WTC11 (cell line): ENCODE results near the gene TCF7L2. TPM values are rescaled to one million over a fixed set of nuclear protein-coding genes. Genes with fewer than 3 reads are reported as not detected.

Experiments
- ATAC-seq: fragments of 200-7000 bp; cut with Tn5 transposase; 2 replicates; pipeline ENCODE4 v1.10.0; 2021; ENCODE audit warnings: mild to moderate bottlenecking, moderate library complexity
- CTCF ChIA-PET: fragments of 300-600 bp; sonication (Branson Sonifier 250); formaldehyde crosslinking; loops from one replicate; lab custom pipeline; 2021; ENCODE audit warnings: antibody characterized with exemption; lab: Charles Lee
- POLR2A ChIA-PET: fragments of 350-600 bp; sonication (Branson Sonifier 250); formaldehyde crosslinking; loops from one replicate; lab custom pipeline; 2021; ENCODE audit warnings: antibody characterized with exemption; lab: Charles Lee
- DNase-seq: peaks from one replicate; pipeline ENCODE4 v3.0.0; 2021; ENCODE audit warnings: low spot score
- H3K27ac Mint-ChIP-seq: 2 replicates; pipeline ENCODE4 v1.8.0; 2021; ENCODE audit warnings: mixed read lengths
- H3K27me3 Mint-ChIP-seq: 2 replicates; pipeline ENCODE4 v1.8.0; 2021; ENCODE audit warnings: low read depth, mild to moderate bottlenecking, moderate library complexity, mixed read lengths
- H3K36me3 Mint-ChIP-seq: 2 replicates; pipeline ENCODE4 v1.8.0; 2021; ENCODE audit warnings: mixed read lengths
- H3K4me1 Mint-ChIP-seq: 2 replicates; pipeline ENCODE4 v1.8.0; 2022; ENCODE audit warnings: mixed read lengths
- H3K4me3 Mint-ChIP-seq: 2 replicates; pipeline ENCODE4 v1.8.0; 2021; ENCODE audit warnings: mild to moderate bottlenecking, moderate library complexity, mixed read lengths
- H3K9me3 Mint-ChIP-seq: 2 replicates; pipeline ENCODE4 v1.8.0; 2021; ENCODE audit warnings: mixed read lengths
- ATF1 ChIP-seq: sonication (generic); formaldehyde crosslinking; IDR thresholded peaks from 2 replicates; pipeline ENCODE4 v1.8.1; 2023; ENCODE audit warnings: mild to moderate bottlenecking, moderate library complexity, missing genetic modification reagents
- ATF2 ChIP-seq: sonication (generic); formaldehyde crosslinking; IDR thresholded peaks from 2 replicates; pipeline ENCODE4 v1.8.1; 2022; ENCODE audit warnings: low read depth, missing genetic modification reagents, borderline replicate concordance
- ATF3 ChIP-seq: sonication (generic); formaldehyde crosslinking; conservative IDR thresholded peaks from 2 replicates; pipeline ENCODE4 v1.8.1; 2022; ENCODE audit warnings: mild to moderate bottlenecking, missing genetic modification reagents
- CDX4 ChIP-seq: fragments of 250-450 bp; sonication (Bioruptor Pico); IDR thresholded peaks from 2 replicates; pipeline ENCODE4 v1.9.0; 2021; ENCODE audit warnings: moderate library complexity, mild to moderate bottlenecking, inconsistent platforms, borderline replicate concordance
- CTCF ChIP-seq: fragments of 200-600 bp; IDR thresholded peaks from 2 replicates; pipeline ENCODE4 v1.8.0; 2022; ENCODE audit warnings: antibody characterized with exemption
- ERG ChIP-seq: fragments of 250-450 bp; sonication (Bioruptor Pico); IDR thresholded peaks from 2 replicates; pipeline ENCODE4 v1.8.0; 2021; ENCODE audit warnings: mild to moderate bottlenecking
- FOXP1 ChIP-seq: sonication (generic); formaldehyde crosslinking; IDR thresholded peaks from 2 replicates; pipeline ENCODE4 v1.8.0; 2022; ENCODE audit warnings: missing genetic modification reagents, mild to moderate bottlenecking, moderate library complexity, borderline replicate concordance
- GABPB1 ChIP-seq: sonication (generic); formaldehyde crosslinking; IDR thresholded peaks from 2 replicates; pipeline ENCODE4 v1.8.1; 2023; ENCODE audit warnings: mild to moderate bottlenecking, missing genetic modification reagents
- MLX ChIP-seq: sonication (generic); formaldehyde crosslinking; IDR thresholded peaks from 2 replicates; pipeline ENCODE4 v1.8.1; 2023; ENCODE audit warnings: mild to moderate bottlenecking, missing genetic modification reagents, moderate library complexity
- MYBL2 ChIP-seq: sonication (generic); formaldehyde crosslinking; IDR thresholded peaks from 2 replicates; pipeline ENCODE4 v1.8.1; 2023; ENCODE audit warnings: mild to moderate bottlenecking, moderate library complexity, missing genetic modification reagents
- OVOL2 ChIP-seq: fragments of 250-450 bp; sonication (Bioruptor Pico); IDR thresholded peaks from 2 replicates; pipeline ENCODE4 v1.9.0; 2021; ENCODE audit warnings: mild to moderate bottlenecking, borderline replicate concordance
- PRDM15 ChIP-seq: sonication (generic); formaldehyde crosslinking; IDR thresholded peaks from 2 replicates; pipeline ENCODE4 v1.8.0; 2022; ENCODE audit warnings: missing genetic modification reagents
- TP53 ChIP-seq: sonication (generic); formaldehyde crosslinking; IDR thresholded peaks from 2 replicates; pipeline ENCODE4 v1.8.1; 2023; ENCODE audit warnings: mild to moderate bottlenecking, missing genetic modification reagents
- ZNF138 ChIP-seq: sonication (generic); formaldehyde crosslinking; conservative IDR thresholded peaks from 2 replicates; pipeline ENCODE4 v1.8.1; 2022; ENCODE audit warnings: mild to moderate bottlenecking, moderate library complexity, missing genetic modification reagents
- ZNF396 ChIP-seq: fragments of 250-450 bp; sonication (Bioruptor Pico); IDR thresholded peaks from 2 replicates; pipeline ENCODE4 v1.8.0; 2021; ENCODE audit warnings: mild to moderate bottlenecking, moderate library complexity, borderline replicate concordance
- ZNF423 ChIP-seq: fragments of 250-450 bp; sonication (Bioruptor Pico); IDR thresholded peaks from 2 replicates; pipeline ENCODE4 v2.1.2; 2022; ENCODE audit warnings: mild to moderate bottlenecking, moderate library complexity
- ZNF425 ChIP-seq: fragments of 250-450 bp; sonication (Bioruptor Pico); conservative IDR thresholded peaks from 2 replicates; pipeline ENCODE4 v1.9.0; 2021; ENCODE audit warnings: mild to moderate bottlenecking
- ZNF512 ChIP-seq: sonication (generic); formaldehyde crosslinking; IDR thresholded peaks from 2 replicates; pipeline ENCODE4 v1.8.1; 2022; ENCODE audit warnings: missing genetic modification reagents, borderline replicate concordance
- total RNA-seq: library from RNA; stranded (reverse); gene quantifications from 3 replicates; pipeline ENCODE4 v1.2.3, GENCODE V29; 2021

TCF7L2 gene
- total RNA-seq, 1 experiment from 2014 or later: 44.5 TPM

- TF ChIP-seq ATF2 (no peak), ATF1 (no peak)
Observed at GRCh38 chr10:113071446-113071845, 121.4 kb downstream of the TCF7L2 start (continued).

GRCh38 chr10:113073549-113074189, 123.6 kb downstream of the TCF7L2 start:
- Mint-ChIP-seq H3K4me1 (peaks cover 68% of the 10 kb centered on the region), H3K4me3 (no peak overlapping the region), H3K9me3 (no peaks in the 10 kb centered on the region), H3K27me3 (no peaks in the 10 kb centered on the region), H3K27ac (0 out of 2 replicates have a peak overlapping the region, but pooled peaks have one; percentile 84), H3K36me3 (peaks cover 7% of the 10 kb centered on the region)
- ChIA-PET POLR2A (interaction anchor here (0.7 kb wide), 2 partner anchors 69 to 595 kb away, joined by 3 read pairs; no protein-coding TSS in a partner anchor), CTCF (interaction anchor here (0.7 to 1.0 kb wide), 3 partner anchors 9 to 1444 kb away, joined by 3 to 4 read pairs (median 3); no protein-coding TSS in a partner anchor)
- ATAC-seq: peak; percentile 80
- DNase-seq: peak; percentile 26
- TF ChIP-seq TP53 (CRISPR knock-in tag) (no peak), GABPB1 (CRISPR knock-in tag) (peak; percentile 38; the same call in 1 of the 2 replicates)

- Mint-ChIP-seq H3K9me3 (no peaks in the 10 kb centered on the region), H3K36me3 (no peaks in the 10 kb centered on the region), H3K4me1 (peaks cover 80% of the 10 kb centered on the region), H3K4me3 (no peak overlapping the region), H3K27me3 (no peaks in the 10 kb centered on the region), H3K27ac (peak overlapping the region; percentile 43)
- ATAC-seq (no peak), DNase-seq (no peak)
- POLR2A ChIA-PET: no interaction called here
- CTCF ChIA-PET: no interaction called here
- no peak for TF ChIP-seq GABPB1 (CRISPR knock-in tag)
- TF ChIP-seq PRDM15 (CRISPR knock-in tag): no peak
- no peak for TF ChIP-seq CTCF
- TF ChIP-seq ZNF512: no peak
- TF ChIP-seq ATF3 (CRISPR knock-in tag): no peak
- TF ChIP-seq ZNF423 (CRISPR knock-in tag): no peak
- no peak for TF ChIP-seq CDX4 (CRISPR knock-in tag)
- TF ChIP-seq ZNF425: no peak
- TF ChIP-seq FOXP1: no peak
- no peak for TF ChIP-seq ZNF138 (CRISPR knock-in tag)
- no peak for TF ChIP-seq MLX
- no peak for TF ChIP-seq ZNF396 (CRISPR knock-in tag)
- no peak for TF ChIP-seq ERG
- TF ChIP-seq OVOL2 (CRISPR knock-in tag): no peak
- TF ChIP-seq MYBL2 (CRISPR knock-in tag): no peak
Observed at GRCh38 chr10:113076949-113077348, 126.9 kb downstream of the TCF7L2 start.
